ENCODE measurements around the gene CCDC83. TPM values are rescaled to one million over a fixed set of nuclear protein-coding genes. Genes with fewer than 3 reads are reported as not detected.
A peak's percentile ranks its signal among the peaks of the same experiment; 100 is the strongest.
"Not testable (repeated sequence)": the region's sequence is repeated elsewhere in the genome, so short reads cannot be mapped to it uniquely, and the experiment has no call there.

Gene CCDC83
- total RNA-seq, 4 donors from 2014 or later: 0.21 TPM; not detected in 3

GRCh38 chr11:85844439-85845123 lies 10.6 kb upstream of the CCDC83 start:
- no peak for TF ChIP-seq CTCF (IDR thresholded peaks at IDR 0.05)
- no peak for TF ChIP-seq POLR2A (IDR thresholded peaks at IDR 0.05)
- no peaks in the 10 kb centered on the region for H3K4me1 ChIP-seq
- H3K27me3 ChIP-seq: no peaks in the 10 kb centered on the region
- intact Hi-C loops (cut with DNase I; ENCODE audit: low total_unique reads): no loop called here
- DNase-seq: no peak
- H3K4me3 ChIP-seq: no peak overlapping the region
- no peaks in the 10 kb centered on the region for H3K36me3 ChIP-seq
- H3K27ac ChIP-seq: peak overlapping the region in 1 of 2 donors; percentile 47
- no peaks in the 10 kb centered on the region for H3K9me3 ChIP-seq

GRCh38 chr11:85845124-85845631 lies 10.0 kb upstream of the CCDC83 start:
- no peaks in the 10 kb centered on the region for H3K4me1 ChIP-seq
- no peaks in the 10 kb centered on the region for H3K9me3 ChIP-seq
- H3K36me3 ChIP-seq: no peaks in the 10 kb centered on the region
- no peak for DNase-seq
- H3K27me3 ChIP-seq: no peaks in the 10 kb centered on the region
- peak overlapping the region in 1 of 2 donors; percentile 47 for H3K27ac ChIP-seq
- intact Hi-C loops (cut with DNase I; ENCODE audit: low total_unique reads): no loop called here
- H3K4me3 ChIP-seq: no peak overlapping the region
- TF ChIP-seq POLR2A (IDR thresholded peaks at IDR 0.05) (no peak), CTCF (IDR thresholded peaks at IDR 0.05) (no peak)

GRCh38 chr11:85847436-85847835 lies 7.7 kb upstream of the CCDC83 start:
- TF ChIP-seq CTCF (IDR thresholded peaks at IDR 0.05) (no peak), POLR2A (IDR thresholded peaks at IDR 0.05) (no peak)
- H3K36me3 ChIP-seq: no peaks in the 10 kb centered on the region
- H3K4me3 ChIP-seq: no peak overlapping the region
- no peak for DNase-seq
- intact Hi-C loops (cut with DNase I; ENCODE audit: low total_unique reads): no loop called here
- no peak overlapping the region for H3K27ac ChIP-seq
- no peaks in the 10 kb centered on the region for H3K27me3 ChIP-seq
- H3K4me1 ChIP-seq: no peaks in the 10 kb centered on the region
- H3K9me3 ChIP-seq: no peaks in the 10 kb centered on the region

GRCh38 chr11:85848006-85848405 lies 7.2 kb upstream of the CCDC83 start:
- no peak overlapping the region for H3K27ac ChIP-seq
- DNase-seq: no peak
- no peak overlapping the region for H3K4me3 ChIP-seq
- no peaks in the 10 kb centered on the region for H3K4me1 ChIP-seq
- TF ChIP-seq CTCF (IDR thresholded peaks at IDR 0.05): no peak
- no peak for TF ChIP-seq POLR2A (IDR thresholded peaks at IDR 0.05)
- intact Hi-C loops (cut with DNase I; ENCODE audit: low total_unique reads): no loop called here
- no peaks in the 10 kb centered on the region for H3K9me3 ChIP-seq
- no peaks in the 10 kb centered on the region for H3K27me3 ChIP-seq
- no peaks in the 10 kb centered on the region for H3K36me3 ChIP-seq

GRCh38 chr11:85848556-85848955 lies 6.6 kb upstream of the CCDC83 start:
- Histone ChIP-seq H3K4me1 (no peaks in the 10 kb centered on the region), H3K4me3 (no peak overlapping the region), H3K36me3 (no peaks in the 10 kb centered on the region), H3K27me3 (no peaks in the 10 kb centered on the region), H3K27ac (no peak overlapping the region), H3K9me3 (no peaks in the 10 kb centered on the region)
- TF ChIP-seq CTCF (IDR thresholded peaks at IDR 0.05) (no peak), POLR2A (IDR thresholded peaks at IDR 0.05) (no peak)
- intact Hi-C loops (cut with DNase I; ENCODE audit: low total_unique reads): no loop called here
- DNase-seq: no peak

GRCh38 chr11:85852754-85853153 lies 2.4 kb upstream of the CCDC83 start:
- H3K27ac ChIP-seq; H3K27me3 ChIP-seq; DNase-seq; H3K4me1 ChIP-seq; H3K4me3 ChIP-seq; H3K36me3 ChIP-seq; intact Hi-C loops (cut with DNase I; ENCODE audit: low total_unique reads); H3K9me3 ChIP-seq: not testable (repeated sequence)

GRCh38 chr11:85853541-85853940 lies 1.6 kb upstream of the CCDC83 start:
- H3K27me3 ChIP-seq; DNase-seq; H3K36me3 ChIP-seq; intact Hi-C loops (cut with DNase I; ENCODE audit: low total_unique reads); H3K4me1 ChIP-seq; H3K27ac ChIP-seq; H3K9me3 ChIP-seq; H3K4me3 ChIP-seq: not testable (repeated sequence)

Data from uterus (tissue), 4 donors.